ENCODE measurements around the gene B9D2. TPM values are rescaled to one million over a fixed set of nuclear protein-coding genes. Genes with fewer than 3 reads are reported as not detected.

The B9D2 gene
- total and polyA plus RNA-seq, 3 donors from 2014 or later = 6.7 to 14.6 (median 13.5) TPM

- intact Hi-C loops (cut with DNase I; ENCODE audit: low total_unique reads) = no loop called here
- TF ChIP-seq POLR2A (IDR thresholded peaks at IDR 0.05) = no peak
- TF ChIP-seq, protein P1, sequence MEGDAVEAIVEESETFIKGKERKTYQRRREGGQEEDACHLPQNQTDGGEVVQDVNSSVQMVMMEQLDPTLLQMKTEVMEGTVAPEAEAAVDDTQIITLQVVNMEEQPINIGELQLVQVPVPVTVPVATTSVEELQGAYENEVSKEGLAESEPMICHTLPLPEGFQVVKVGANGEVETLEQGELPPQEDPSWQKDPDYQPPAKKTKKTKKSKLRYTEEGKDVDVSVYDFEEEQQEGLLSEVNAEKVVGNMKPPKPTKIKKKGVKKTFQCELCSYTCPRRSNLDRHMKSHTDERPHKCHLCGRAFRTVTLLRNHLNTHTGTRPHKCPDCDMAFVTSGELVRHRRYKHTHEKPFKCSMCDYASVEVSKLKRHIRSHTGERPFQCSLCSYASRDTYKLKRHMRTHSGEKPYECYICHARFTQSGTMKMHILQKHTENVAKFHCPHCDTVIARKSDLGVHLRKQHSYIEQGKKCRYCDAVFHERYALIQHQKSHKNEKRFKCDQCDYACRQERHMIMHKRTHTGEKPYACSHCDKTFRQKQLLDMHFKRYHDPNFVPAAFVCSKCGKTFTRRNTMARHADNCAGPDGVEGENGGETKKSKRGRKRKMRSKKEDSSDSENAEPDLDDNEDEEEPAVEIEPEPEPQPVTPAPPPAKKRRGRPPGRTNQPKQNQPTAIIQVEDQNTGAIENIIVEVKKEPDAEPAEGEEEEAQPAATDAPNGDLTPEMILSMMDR (IDR thresholded peaks at IDR 0.05) = no peak
- Histone ChIP-seq H3K4me3 (no peak overlapping the region), H3K4me1 (peaks cover 3% of the 10 kb centered on the region), H3K9me3 (no peaks in the 10 kb centered on the region), H3K36me3 (ENCODE audit: low read depth, missing control alignments) (no peaks in the 10 kb centered on the region), H3K27ac (no peak overlapping the region), H3K27me3 (no peaks in the 10 kb centered on the region)
- DNase-seq = no peak
- WGBS, 2 donors = 87 to 91% methylated on average over 5 to 6 of the region's 6 CpGs
Observed at GRCh38 chr19:41405776-41406175, 41.8 kb upstream of the B9D2 start.

DNA sequence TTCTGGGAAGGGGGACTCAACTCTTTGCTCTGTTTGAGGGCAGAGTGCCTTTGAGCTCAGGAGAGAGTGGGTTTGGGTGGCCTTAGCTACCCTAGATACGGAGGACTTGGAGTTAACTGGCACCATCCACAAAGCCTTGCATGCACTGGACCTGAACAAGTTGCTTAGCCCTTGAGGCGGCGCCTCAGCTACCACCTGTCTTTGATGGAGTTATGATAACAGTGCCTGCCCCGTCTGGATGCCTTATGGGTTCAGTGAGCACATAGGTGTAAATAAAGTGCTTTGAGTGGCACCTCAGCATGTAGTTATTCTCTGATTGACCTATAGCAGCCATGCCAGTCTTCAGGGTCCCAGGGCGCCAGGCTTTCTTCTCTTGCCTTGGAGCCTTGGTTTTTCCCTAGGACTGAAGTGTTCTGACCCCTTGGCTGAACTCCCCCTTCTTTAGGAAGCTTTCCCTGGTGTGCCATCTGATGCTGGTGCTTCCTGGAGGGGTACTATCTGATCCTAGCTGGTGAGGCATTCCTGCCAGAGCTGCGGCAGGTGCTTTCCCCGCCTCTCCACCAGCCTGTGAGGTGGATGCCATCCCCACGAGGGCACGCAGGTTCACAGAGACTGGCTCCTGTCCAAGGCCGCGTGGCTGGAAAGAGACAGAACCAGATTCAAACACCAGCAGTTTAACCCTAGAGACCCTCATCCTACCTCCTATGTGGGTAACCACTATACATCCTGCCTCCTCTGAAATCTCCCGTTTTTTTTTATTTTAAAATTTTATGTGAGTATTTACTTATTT, 39.4 kb upstream of the B9D2 start:
- no peaks in the 10 kb centered on the region for H3K36me3 ChIP-seq (ENCODE audit: low read depth, missing control alignments)
- intact Hi-C loops (cut with DNase I; ENCODE audit: low total_unique reads) = no loop called here
- DNase-seq = no peak

GRCh38 chr19:41402010-41402409, 38.1 kb upstream of the B9D2 start:
- no peak overlapping the region for H3K27ac ChIP-seq
- no peaks in the 10 kb centered on the region for H3K36me3 ChIP-seq (ENCODE audit: low read depth, missing control alignments)
- H3K27me3 ChIP-seq = no peaks in the 10 kb centered on the region
- intact Hi-C loops (cut with DNase I; ENCODE audit: low total_unique reads) = no loop called here
- no peaks in the 10 kb centered on the region for H3K9me3 ChIP-seq
- no peak for DNase-seq
- peaks cover 10% of the 10 kb centered on the region for H3K4me1 ChIP-seq
- no peak overlapping the region for H3K4me3 ChIP-seq
- WGBS, 2 donors = 56 to 82% methylated on average over 3 of the region's 3 CpGs
- TF ChIP-seq POLR2A (IDR thresholded peaks at IDR 0.05) = no peak
- TF ChIP-seq, protein P1 (IDR thresholded peaks at IDR 0.05) = no peak

More for the DNA sequence above, 39.4 kb upstream of the B9D2 start:
- H3K27ac ChIP-seq = no peak overlapping the region
- WGBS, 2 donors = 62 to 66% methylated on average over 11 to 12 of the region's 12 CpGs
- TF ChIP-seq POLR2A (IDR thresholded peaks at IDR 0.05) = no peak
- TF ChIP-seq, protein P1 (IDR thresholded peaks at IDR 0.05) = no peak
- H3K4me3 ChIP-seq = no peak overlapping the region
- no peaks in the 10 kb centered on the region for H3K27me3 ChIP-seq
- H3K9me3 ChIP-seq = no peaks in the 10 kb centered on the region
- peaks cover 10% of the 10 kb centered on the region for H3K4me1 ChIP-seq

DNA sequence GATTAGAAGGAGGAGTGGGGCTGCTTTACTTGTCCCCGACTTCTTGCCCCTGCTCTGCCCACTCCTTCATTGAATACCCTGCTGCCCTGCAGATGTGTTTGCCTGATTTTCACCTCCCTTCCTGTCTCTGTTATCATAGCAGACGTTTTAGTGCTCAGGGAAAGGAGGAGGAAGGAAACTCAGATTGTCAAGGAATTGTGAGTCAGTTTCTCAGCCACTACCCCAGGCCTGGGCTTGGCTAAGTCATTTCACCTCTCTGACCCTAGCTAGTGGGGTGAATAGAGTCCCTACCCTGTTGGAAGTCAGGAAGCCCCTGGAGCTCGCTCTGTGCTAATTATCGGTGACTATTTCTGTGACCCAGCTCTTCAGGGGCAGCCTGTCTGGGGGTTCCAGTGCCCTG, 37.5 kb upstream of the B9D2 start:
- intact Hi-C loops (cut with DNase I; ENCODE audit: low total_unique reads) = no loop called here
- Histone ChIP-seq H3K4me3 (no peak overlapping the region), H3K36me3 (ENCODE audit: low read depth, missing control alignments) (no peaks in the 10 kb centered on the region), H3K4me1 (peaks cover 13% of the 10 kb centered on the region), H3K27ac (no peak overlapping the region), H3K9me3 (no peaks in the 10 kb centered on the region), H3K27me3 (no peaks in the 10 kb centered on the region)
- TF ChIP-seq, protein P1 (IDR thresholded peaks at IDR 0.05) = no peak
- no peak for TF ChIP-seq POLR2A (IDR thresholded peaks at IDR 0.05)
- WGBS, 2 donors = 73 to 78% methylated on average over 4 of the region's 4 CpGs
- no peak for DNase-seq

GRCh38 chr19:41399525-41399924, 35.6 kb upstream of the B9D2 start:
- no peaks in the 10 kb centered on the region for H3K27me3 ChIP-seq
- 92 to 98% methylated on average over 2 of the region's 2 CpGs for WGBS, 2 donors
- no peak for DNase-seq
- H3K4me3 ChIP-seq = no peak overlapping the region
- TF ChIP-seq POLR2A (IDR thresholded peaks at IDR 0.05) = no peak
- H3K36me3 ChIP-seq (ENCODE audit: low read depth, missing control alignments) = no peaks in the 10 kb centered on the region
- no peak overlapping the region for H3K27ac ChIP-seq
- H3K9me3 ChIP-seq = no peaks in the 10 kb centered on the region
- intact Hi-C loops (cut with DNase I; ENCODE audit: low total_unique reads) = no loop called here
- H3K4me1 ChIP-seq = peaks cover 17% of the 10 kb centered on the region

Measured in testis (tissue), 3 donors.